K562 (cell line): ENCODE measurements around the gene SKAP1. TPM values are rescaled to one million over a fixed set of nuclear protein-coding genes. Genes with fewer than 3 reads are reported as not detected.

ENCODE experiments used
- GABPA ChIP-seq: fragments of 200-800 bp; sonication (Bioruptor generic); conservative IDR thresholded peaks from 2 replicates; pipeline ENCODE4 v1.6.1; 2016; ENCODE audit warnings: low read depth, missing genetic modification characterization, missing compliant biosample characterization
- HMG20A ChIP-seq: fragments of 450-650 bp; formaldehyde crosslinking; conservative IDR thresholded peaks from 2 replicates; pipeline ENCODE4 v1.4.0; 2020; ENCODE audit warnings: mild to moderate bottlenecking, mixed read lengths
- LEF1 ChIP-seq: fragments of 450-650 bp; IDR thresholded peaks from 2 replicates; pipeline ENCODE4 v1.6.1; 2016; ENCODE audit warnings: mild to moderate bottlenecking
- NELFE ChIP-seq: IDR thresholded peaks from 2 replicates; pipeline ENCODE4 v1.6.1; 2011; ENCODE audit warnings: mild to moderate bottlenecking; ENCODE audit not compliant: insufficient read depth, insufficient read length
- RBM17 ChIP-seq: fragments of 200-400 bp; formaldehyde crosslinking; IDR thresholded peaks from 2 replicates; pipeline ENCODE4 v1.6.1; 2017; ENCODE audit warnings: low read depth, mild to moderate bottlenecking, low read length, borderline replicate concordance
- SOX6 ChIP-seq: fragments of 450-650 bp; IDR thresholded peaks from 2 replicates; pipeline ENCODE4 v1.6.1; 2014; ENCODE audit warnings: mild to moderate bottlenecking
- TAL1 ChIP-seq: fragments of 450-650 bp; IDR thresholded peaks from 2 replicates; pipeline ENCODE4 v1.6.1; 2016; ENCODE audit warnings: mild to moderate bottlenecking
- TEAD4 ChIP-seq, 2 experiments: sonication (generic) in 1 of 2; formaldehyde crosslinking in 1 of 2; IDR thresholded peaks; 2 replicates each; pipeline versions ENCODE4 v1.6.1 to v1.8.0; 2012 to 2022; ENCODE audit warnings: borderline replicate concordance in 1 of 2, inconsistent platforms in 1 of 2, low read length in 1 of 2, mild to moderate bottlenecking in 1 of 2, missing genetic modification reagents in 1 of 2
- ZNF75A ChIP-seq: fragments of 450-650 bp; formaldehyde crosslinking; IDR thresholded peaks from 2 replicates; pipeline ENCODE4 v1.4.0; 2020; ENCODE audit warnings: mild to moderate bottlenecking
- ZNF79 ChIP-seq: fragments of 250-450 bp; sonication (Bioruptor Pico); IDR thresholded peaks from 2 replicates; pipeline ENCODE4 v1.4.0; 2020; ENCODE audit warnings: low read depth, mild to moderate bottlenecking, moderate library complexity
- polyA plus RNA-seq, 8 experiments: library from polyadenylated mRNA; depleted of rRNA in 4 of 8; stranded (reverse) in 5 of 8; unstranded in 3 of 8; fragments of >200 nt; fragmentation: Nextera tagmentation in 2 of 8; fragmentation: Illumina TruSeq in 1 of 8; extraction: Ambion mirVana in 2 of 8; extraction: Trizol in 1 of 8; gene quantifications; 2 replicates each; pipeline versions ENCODE4 v1.2.1 to v1.2.3, GENCODE V29; 2011 to 2014; ENCODE audit warnings: inconsistent platforms in 1 of 8, missing spikeins in 1 of 8
- total RNA-seq, 7 experiments: library from RNA; depleted of rRNA in 6 of 7; stranded (reverse); fragments of >200 nt in 6 of 7; fragmentation: Illumina TruSeq in 2 of 7; extraction: Trizol in 2 of 7; gene quantifications; 2 replicates each; pipeline versions ENCODE4 v1.2.1 to v1.2.3, GENCODE V29; 2011 to 2021; ENCODE audit warnings: low replicate concordance in 1 of 7
- TF ChIP-seq, protein P1 (sequence below): fragments of 200-800 bp; sonication (Bioruptor generic); IDR thresholded peaks from 2 replicates; pipeline ENCODE4 v1.6.1; 2017; ENCODE audit warnings: missing genetic modification characterization, missing compliant biosample characterization
- TF ChIP-seq, protein P2 (sequence below): sonication (generic); formaldehyde crosslinking; IDR thresholded peaks from 2 replicates; pipeline ENCODE4 v1.8.0; 2022; ENCODE audit warnings: missing genetic modification reagents, mild to moderate bottlenecking, borderline replicate concordance
- TF ChIP-seq, protein P3 (sequence below): sonication (generic); formaldehyde crosslinking; IDR thresholded peaks from 2 replicates; pipeline ENCODE4 v1.8.1; 2023; ENCODE audit warnings: mild to moderate bottlenecking, missing genetic modification reagents, moderate library complexity
- TF ChIP-seq, protein P4 (sequence below): IDR thresholded peaks from 2 replicates; pipeline ENCODE4 v1.6.1; 2012; ENCODE audit warnings: low read depth, low read length, improper control_type of control experiment, borderline replicate concordance

Gene SKAP1
- total and polyA plus RNA-seq, 9 of the 15 experiments (the other 6 are each of a cell fraction or from before 2014, with no cell fraction given), result 0.06 to 0.80 (median 0.10) TPM; not detected in 4

DNA sequence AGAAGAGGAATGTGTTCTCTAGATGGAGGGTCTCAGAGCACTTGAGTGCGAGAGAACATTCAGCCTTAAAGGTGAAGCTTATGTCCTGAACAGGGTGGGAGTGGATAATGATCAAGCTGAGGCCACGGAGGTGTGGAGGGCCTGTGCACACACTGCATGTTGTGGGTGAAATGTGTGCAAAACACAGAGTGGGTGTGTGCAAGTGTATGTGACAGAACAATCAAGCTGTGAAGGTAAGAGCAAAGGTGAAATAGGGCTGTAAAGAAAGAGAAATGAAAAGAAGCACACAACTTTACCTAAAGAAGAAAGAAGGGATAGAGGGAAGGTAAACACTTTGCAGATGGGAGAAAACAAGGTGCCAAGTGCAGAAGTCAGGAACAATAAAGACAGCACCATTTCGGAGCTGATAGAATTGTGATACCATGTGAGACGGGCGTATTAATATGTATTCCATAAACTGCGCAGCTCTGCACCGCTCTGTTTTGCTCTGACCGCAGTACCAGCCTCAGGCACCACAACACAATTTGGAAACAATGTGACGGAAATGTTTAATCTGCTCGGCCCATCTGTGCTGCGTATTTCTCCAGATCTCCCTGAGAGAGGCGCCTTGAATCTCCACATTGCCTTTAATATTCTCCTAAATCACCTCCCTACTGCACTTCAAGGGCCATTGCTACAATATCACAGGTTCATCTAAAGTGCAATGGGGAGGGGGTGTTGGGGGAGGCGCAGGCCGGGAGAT lies 281.8 kb downstream of the SKAP1 start (continued):
- TF ChIP-seq TEAD4 (IDR thresholded peaks at IDR 0.05; ENCODE audit: low read length) (peak; percentile 36; the same call in 1 of the 2 replicates), TEAD4 (CRISPR knock-in tag; IDR thresholded peaks at IDR 0.05; ENCODE audit: borderline replicate concordance) (no peak), ZNF79 (CRISPR knock-in tag) (peak; percentile 18; the same call in 1 of the 2 replicates), ZNF75A (no peak), SOX6 (peak; percentile 63; the same call in 1 of the 2 replicates), HMG20A (CRISPR knock-in tag) (no peak), LEF1 (peak; percentile 57; the same call in 1 of the 2 replicates), GABPA (tag) (no peak), NELFE (no peak), TAL1 (peak; percentile 46; the same call in 1 of the 2 replicates), RBM17 (no peak)
- TF ChIP-seq, protein P1, sequence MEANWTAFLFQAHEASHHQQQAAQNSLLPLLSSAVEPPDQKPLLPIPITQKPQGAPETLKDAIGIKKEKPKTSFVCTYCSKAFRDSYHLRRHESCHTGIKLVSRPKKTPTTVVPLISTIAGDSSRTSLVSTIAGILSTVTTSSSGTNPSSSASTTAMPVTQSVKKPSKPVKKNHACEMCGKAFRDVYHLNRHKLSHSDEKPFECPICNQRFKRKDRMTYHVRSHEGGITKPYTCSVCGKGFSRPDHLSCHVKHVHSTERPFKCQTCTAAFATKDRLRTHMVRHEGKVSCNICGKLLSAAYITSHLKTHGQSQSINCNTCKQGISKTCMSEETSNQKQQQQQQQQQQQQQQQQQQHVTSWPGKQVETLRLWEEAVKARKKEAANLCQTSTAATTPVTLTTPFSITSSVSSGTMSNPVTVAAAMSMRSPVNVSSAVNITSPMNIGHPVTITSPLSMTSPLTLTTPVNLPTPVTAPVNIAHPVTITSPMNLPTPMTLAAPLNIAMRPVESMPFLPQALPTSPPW (CRISPR knock-in tag), result peak; percentile 50; the same call in 1 of the 2 replicates
- TF ChIP-seq, protein P2, sequence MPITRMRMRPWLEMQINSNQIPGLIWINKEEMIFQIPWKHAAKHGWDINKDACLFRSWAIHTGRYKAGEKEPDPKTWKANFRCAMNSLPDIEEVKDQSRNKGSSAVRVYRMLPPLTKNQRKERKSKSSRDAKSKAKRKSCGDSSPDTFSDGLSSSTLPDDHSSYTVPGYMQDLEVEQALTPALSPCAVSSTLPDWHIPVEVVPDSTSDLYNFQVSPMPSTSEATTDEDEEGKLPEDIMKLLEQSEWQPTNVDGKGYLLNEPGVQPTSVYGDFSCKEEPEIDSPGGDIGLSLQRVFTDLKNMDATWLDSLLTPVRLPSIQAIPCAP (CRISPR knock-in tag), result no peak
- TF ChIP-seq, protein P3, sequence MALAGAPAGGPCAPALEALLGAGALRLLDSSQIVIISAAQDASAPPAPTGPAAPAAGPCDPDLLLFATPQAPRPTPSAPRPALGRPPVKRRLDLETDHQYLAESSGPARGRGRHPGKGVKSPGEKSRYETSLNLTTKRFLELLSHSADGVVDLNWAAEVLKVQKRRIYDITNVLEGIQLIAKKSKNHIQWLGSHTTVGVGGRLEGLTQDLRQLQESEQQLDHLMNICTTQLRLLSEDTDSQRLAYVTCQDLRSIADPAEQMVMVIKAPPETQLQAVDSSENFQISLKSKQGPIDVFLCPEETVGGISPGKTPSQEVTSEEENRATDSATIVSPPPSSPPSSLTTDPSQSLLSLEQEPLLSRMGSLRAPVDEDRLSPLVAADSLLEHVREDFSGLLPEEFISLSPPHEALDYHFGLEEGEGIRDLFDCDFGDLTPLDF, result no peak
- TF ChIP-seq, protein P4, sequence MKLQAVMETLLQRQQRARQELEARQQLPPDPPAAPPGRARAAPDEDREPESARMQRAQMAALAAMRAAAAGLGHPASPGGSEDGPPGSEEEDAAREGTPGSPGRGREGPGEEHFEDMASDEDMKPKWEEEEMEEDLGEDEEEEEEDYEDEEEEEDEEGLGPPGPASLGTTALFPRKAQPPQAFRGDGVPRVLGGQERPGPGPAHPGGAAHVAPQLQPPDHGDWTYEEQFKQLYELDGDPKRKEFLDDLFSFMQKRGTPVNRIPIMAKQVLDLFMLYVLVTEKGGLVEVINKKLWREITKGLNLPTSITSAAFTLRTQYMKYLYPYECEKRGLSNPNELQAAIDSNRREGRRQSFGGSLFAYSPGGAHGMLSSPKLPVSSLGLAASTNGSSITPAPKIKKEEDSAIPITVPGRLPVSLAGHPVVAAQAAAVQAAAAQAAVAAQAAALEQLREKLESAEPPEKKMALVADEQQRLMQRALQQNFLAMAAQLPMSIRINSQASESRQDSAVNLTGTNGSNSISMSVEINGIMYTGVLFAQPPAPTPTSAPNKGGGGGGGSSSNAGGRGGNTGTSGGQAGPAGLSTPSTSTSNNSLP, result 0 out of 2 replicates have a peak, but pooled peaks have one; percentile 6
